Breast epithelium (tissue), 3 donors: ENCODE measurements around the gene TTC36.

Experiments
- POLR2A ChIP-seq: fragments of 450-650 bp; IDR thresholded peaks from one replicate; pipeline ENCODE4 v1.6.1; 2016; ENCODE audit warnings: antibody characterized with exemption, mild to moderate bottlenecking, moderate library complexity
- POLR2AphosphoS5 ChIP-seq, 3 donors: sonication (generic); formaldehyde crosslinking; IDR thresholded peaks; one replicate each; pipeline ENCODE4 v1.6.1; 2017; ENCODE audit warnings: antibody characterized with exemption in 3 of 3
- TF ChIP-seq, protein P1 (sequence below), 3 donors: fragments of 450-650 bp; IDR thresholded peaks; one replicate each; pipeline ENCODE4 v1.5.1; 2016 to 2017; ENCODE audit warnings: antibody characterized with exemption in 3 of 3, mild to moderate bottlenecking in 3 of 3, moderate library complexity in 3 of 3

DNA sequence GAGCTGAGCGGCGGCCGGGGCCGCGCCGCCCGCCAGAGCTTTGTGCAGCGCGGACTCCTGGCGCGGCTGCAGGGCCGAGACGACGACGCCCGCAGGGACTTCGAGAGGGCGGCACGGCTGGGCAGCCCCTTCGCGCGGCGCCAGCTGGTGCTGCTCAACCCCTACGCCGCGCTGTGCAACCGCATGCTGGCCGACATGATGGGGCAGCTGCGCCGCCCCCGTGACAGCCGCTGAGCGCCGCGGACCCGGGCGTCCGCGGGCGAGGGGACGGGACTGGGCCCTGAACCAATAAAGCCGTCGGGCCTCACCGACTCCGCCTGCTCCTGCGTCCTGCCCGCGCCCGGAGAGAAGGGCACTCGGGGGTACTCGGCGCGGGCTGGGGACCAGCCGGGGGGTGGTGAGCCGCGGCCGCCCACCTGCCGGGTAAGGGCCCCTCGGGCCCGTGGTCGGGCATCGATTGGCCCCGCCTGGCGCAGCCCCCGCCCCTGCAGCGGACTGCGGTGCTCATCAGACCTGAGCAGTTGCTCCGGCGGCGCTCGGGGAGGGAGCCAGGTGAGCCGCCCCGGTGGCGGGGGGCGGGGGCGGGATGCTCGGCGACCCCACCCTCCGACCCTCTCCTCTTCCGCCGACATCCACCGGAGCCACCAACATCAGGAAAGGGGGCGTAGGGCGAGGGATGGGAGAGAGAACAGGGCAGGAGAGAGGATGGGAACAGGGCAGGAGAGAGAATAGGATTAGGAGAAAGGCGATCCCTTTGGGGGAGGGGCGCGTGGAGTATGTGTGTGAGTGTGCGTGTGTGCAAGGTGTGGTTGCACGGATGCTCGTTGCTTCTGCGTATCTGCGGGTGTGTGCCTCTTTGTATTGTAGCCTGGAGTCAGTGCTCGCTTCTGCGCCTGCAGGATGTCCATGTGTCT is 3.7 kb downstream of the TTC36 start, which contains the start of gene TMEM25:
- peak; percentile 25 for TF ChIP-seq POLR2A
- TF ChIP-seq, protein P1, sequence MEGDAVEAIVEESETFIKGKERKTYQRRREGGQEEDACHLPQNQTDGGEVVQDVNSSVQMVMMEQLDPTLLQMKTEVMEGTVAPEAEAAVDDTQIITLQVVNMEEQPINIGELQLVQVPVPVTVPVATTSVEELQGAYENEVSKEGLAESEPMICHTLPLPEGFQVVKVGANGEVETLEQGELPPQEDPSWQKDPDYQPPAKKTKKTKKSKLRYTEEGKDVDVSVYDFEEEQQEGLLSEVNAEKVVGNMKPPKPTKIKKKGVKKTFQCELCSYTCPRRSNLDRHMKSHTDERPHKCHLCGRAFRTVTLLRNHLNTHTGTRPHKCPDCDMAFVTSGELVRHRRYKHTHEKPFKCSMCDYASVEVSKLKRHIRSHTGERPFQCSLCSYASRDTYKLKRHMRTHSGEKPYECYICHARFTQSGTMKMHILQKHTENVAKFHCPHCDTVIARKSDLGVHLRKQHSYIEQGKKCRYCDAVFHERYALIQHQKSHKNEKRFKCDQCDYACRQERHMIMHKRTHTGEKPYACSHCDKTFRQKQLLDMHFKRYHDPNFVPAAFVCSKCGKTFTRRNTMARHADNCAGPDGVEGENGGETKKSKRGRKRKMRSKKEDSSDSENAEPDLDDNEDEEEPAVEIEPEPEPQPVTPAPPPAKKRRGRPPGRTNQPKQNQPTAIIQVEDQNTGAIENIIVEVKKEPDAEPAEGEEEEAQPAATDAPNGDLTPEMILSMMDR (IDR thresholded peaks at IDR 0.05), result no peak
- TF ChIP-seq POLR2AphosphoS5 (IDR thresholded peaks at IDR 0.05), result peak in 1 of 3 donors; percentile 29
